ENCODE data around the gene HEBP2. TPM values are rescaled to one million over a fixed set of nuclear protein-coding genes. Genes with fewer than 3 reads are reported as not detected.

The HEBP2 gene
- total RNA-seq, 2 experiments from 2014 or later: 14.0 to 36.2 TPM

DNA sequence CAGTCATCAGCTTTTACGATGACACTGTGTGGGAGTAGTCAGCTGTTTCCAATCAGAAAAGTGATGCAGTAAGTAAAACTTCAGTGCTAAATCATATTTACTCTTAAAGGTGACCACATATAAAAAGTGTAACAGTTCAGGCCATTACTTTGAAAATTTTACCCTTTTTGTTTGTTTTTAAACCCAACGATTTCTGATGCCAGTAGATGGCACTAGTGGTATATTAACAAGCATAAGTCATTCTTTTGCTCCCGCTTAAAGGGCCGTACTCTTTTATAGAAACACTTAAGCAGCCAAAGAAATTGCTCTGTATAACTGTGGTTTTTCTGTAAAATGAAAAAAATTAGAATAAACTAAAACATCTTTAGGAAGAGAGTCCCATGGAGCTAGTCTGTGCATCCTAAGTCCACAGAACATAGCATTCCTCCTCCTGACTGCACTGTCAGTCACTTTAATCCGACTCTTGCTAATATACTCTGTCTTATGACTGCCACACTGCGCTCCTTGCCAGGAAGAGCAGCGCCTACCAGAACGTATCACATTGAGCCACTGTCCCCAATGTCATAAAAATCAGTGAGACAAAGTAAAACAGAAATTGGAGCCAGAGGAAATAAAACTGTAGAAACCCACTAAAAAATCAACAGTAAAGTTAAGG, 25.0 kb downstream of the HEBP2 start:
- no peaks in the 10 kb centered on the region for H3K4me1 ChIP-seq (ENCODE audit: insufficient read depth, low read length, poor library complexity, severe bottlenecking)
- ChIA-PET CTCF (ENCODE audit: unreplicated experiment) (interaction anchor here (1.1 to 2.5 kb wide), 3 partner anchors 70 to 312 kb away, joined by 3 to 7 read pairs (median 5); partner anchors contain the start of gene NHSL1), POLR2A (interaction anchor here (0.8 to 1.3 kb wide), 2 partner anchors 65 to 165 kb away, joined by 3 read pairs; no protein-coding TSS in a partner anchor)
- no peak overlapping the region for H3K4me3 ChIP-seq (ENCODE audit: low read depth, low read length, poor library complexity, severe bottlenecking)
- intact Hi-C loops (cut with micrococcal nuclease; ENCODE audit: unreplicated experiment): loop anchor here (1.0 to 5.0 kb wide), 5 partner anchors 80 to 338 kb away; no protein-coding TSS in a partner anchor
- TF ChIP-seq EZH2phosphoT487 (IDR thresholded peaks at IDR 0.05; ENCODE audit: borderline replicate concordance, low read depth, low read length): no peak
- TF ChIP-seq, protein P1, sequence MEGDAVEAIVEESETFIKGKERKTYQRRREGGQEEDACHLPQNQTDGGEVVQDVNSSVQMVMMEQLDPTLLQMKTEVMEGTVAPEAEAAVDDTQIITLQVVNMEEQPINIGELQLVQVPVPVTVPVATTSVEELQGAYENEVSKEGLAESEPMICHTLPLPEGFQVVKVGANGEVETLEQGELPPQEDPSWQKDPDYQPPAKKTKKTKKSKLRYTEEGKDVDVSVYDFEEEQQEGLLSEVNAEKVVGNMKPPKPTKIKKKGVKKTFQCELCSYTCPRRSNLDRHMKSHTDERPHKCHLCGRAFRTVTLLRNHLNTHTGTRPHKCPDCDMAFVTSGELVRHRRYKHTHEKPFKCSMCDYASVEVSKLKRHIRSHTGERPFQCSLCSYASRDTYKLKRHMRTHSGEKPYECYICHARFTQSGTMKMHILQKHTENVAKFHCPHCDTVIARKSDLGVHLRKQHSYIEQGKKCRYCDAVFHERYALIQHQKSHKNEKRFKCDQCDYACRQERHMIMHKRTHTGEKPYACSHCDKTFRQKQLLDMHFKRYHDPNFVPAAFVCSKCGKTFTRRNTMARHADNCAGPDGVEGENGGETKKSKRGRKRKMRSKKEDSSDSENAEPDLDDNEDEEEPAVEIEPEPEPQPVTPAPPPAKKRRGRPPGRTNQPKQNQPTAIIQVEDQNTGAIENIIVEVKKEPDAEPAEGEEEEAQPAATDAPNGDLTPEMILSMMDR (conservative IDR thresholded peaks at IDR 0.05; ENCODE audit: low read length): peak; percentile 95
- H3K9me2 ChIP-seq (ENCODE audit: insufficient read depth, low read length): no peaks in the 10 kb centered on the region
- no peak overlapping the region for H3K4me2 ChIP-seq (ENCODE audit: low read length)
- H3K79me2 ChIP-seq (ENCODE audit: insufficient read depth, low read depth, low read length): no peaks in the 10 kb centered on the region
- H3K36me3 ChIP-seq (ENCODE audit: insufficient read depth, low read length): no peaks in the 10 kb centered on the region
- peak; percentile 73 for DNase-seq (ENCODE audit: low spot score)
- H2AFZ ChIP-seq (ENCODE audit: low read length): no peak overlapping the region
- H3K27ac ChIP-seq (ENCODE audit: low read depth, low read length, poor library complexity, severe bottlenecking): no peak overlapping the region
- H4K20me1 ChIP-seq (ENCODE audit: insufficient read depth, low read length): no peaks in the 10 kb centered on the region
- no peaks in the 10 kb centered on the region for H3K9me3 ChIP-seq (ENCODE audit: low read length)
- BruUV-seq (replicated peaks): no TSS peak

DNA sequence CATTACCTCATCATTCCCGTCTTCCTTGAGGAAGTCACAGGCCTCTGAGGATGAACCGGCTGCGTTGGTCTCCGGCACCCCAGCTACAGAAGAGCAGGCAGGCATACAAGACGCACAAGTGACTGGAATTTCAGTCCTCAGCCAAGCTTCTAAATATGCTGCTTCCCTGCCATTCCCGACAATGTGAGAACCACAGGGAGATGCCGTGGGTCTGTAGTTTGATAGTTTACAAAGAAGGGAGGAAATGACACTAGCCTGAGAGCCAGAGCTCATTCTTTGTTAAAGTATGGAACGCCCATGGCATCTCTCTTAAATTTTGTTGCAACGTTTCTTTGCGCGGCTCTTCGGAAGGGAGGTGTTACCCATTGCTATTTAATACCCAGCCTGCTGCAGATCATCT, 25.7 kb downstream of the HEBP2 start:
- Histone ChIP-seq H3K9me2 (ENCODE audit: insufficient read depth, low read length) (no peaks in the 10 kb centered on the region), H3K9me3 (ENCODE audit: low read length) (no peaks in the 10 kb centered on the region), H3K4me1 (ENCODE audit: insufficient read depth, low read length, poor library complexity, severe bottlenecking) (no peaks in the 10 kb centered on the region), H3K4me2 (ENCODE audit: low read length) (no peak overlapping the region), H3K36me3 (ENCODE audit: insufficient read depth, low read length) (no peaks in the 10 kb centered on the region), H2AFZ (ENCODE audit: low read length) (no peak overlapping the region), H3K79me2 (ENCODE audit: insufficient read depth, low read depth, low read length) (no peaks in the 10 kb centered on the region), H3K27ac (ENCODE audit: low read depth, low read length, poor library complexity, severe bottlenecking) (no peak overlapping the region), H4K20me1 (ENCODE audit: insufficient read depth, low read length) (no peaks in the 10 kb centered on the region), H3K4me3 (ENCODE audit: low read depth, low read length, poor library complexity, severe bottlenecking) (no peak overlapping the region)
- no peak for DNase-seq (ENCODE audit: low spot score)
- no TSS peak for BruUV-seq (replicated peaks)
- POLR2A ChIA-PET: interaction anchor here (0.6 to 1.3 kb wide), 3 partner anchors 38 to 64 kb away, joined by 3 to 5 read pairs (median 3); no protein-coding TSS in a partner anchor
- CTCF ChIA-PET (ENCODE audit: unreplicated experiment): interaction anchor here (1.1 to 2.5 kb wide), 3 partner anchors 69 to 313 kb away, joined by 3 to 7 read pairs (median 5); partner anchors contain the start of gene NHSL1
- intact Hi-C loops (cut with micrococcal nuclease; ENCODE audit: unreplicated experiment): loop anchor here (1.0 to 5.0 kb wide), 5 partner anchors 80 to 338 kb away; no protein-coding TSS in a partner anchor
- no peak for TF ChIP-seq EZH2phosphoT487 (IDR thresholded peaks at IDR 0.05; ENCODE audit: borderline replicate concordance, low read depth, low read length)
- TF ChIP-seq, protein P1 (conservative IDR thresholded peaks at IDR 0.05; ENCODE audit: low read length): no peak

Measured in OCI-LY7 (cell line).